Kidney (tissue), 14 donors: Measurements from ENCODE around the gene WASL. TPM values are rescaled to one million over a fixed set of nuclear protein-coding genes. Genes with fewer than 3 reads are reported as not detected.
A peak's percentile ranks its signal among the peaks of the same experiment; 100 is the strongest.

ENCODE experiments used
- DNase-seq, 5 donors: peaks; one replicate each; pipeline ENCODE4 v3.0.0-alpha.2; 2013 to 2020
- FAIRE-seq: peaks from 2 replicates; lab custom pipeline; 2012; peaks lifted over from hg19 to GRCh38; lab: Jason Lieb, UNC
- H3K27ac ChIP-seq, 2 donors: one replicate each; pipeline ENCODE4 v1.7.0; 2013; ENCODE audit warnings: low read depth in 2 of 2, low read length in 2 of 2, inconsistent platforms in 1 of 2
- H3K27me3 ChIP-seq: one replicate; pipeline ENCODE4 v1.7.1; 2013; ENCODE audit warnings: low read length, inconsistent platforms; ENCODE audit not compliant: control insufficient read depth, insufficient read depth
- H3K36me3 ChIP-seq, 3 donors: one replicate each; pipeline versions ENCODE4 v1.7.0 to v1.7.1; 2013; ENCODE audit warnings: low read length in 3 of 3, control low read depth in 1 of 3, inconsistent platforms in 1 of 3; ENCODE audit not compliant: insufficient read depth in 3 of 3, control insufficient read depth in 2 of 3
- H3K4me1 ChIP-seq, 3 donors: one replicate each; pipeline versions ENCODE4 v1.7.0 to v1.7.1; 2013; ENCODE audit warnings: low read length in 3 of 3, inconsistent platforms in 1 of 3, low read depth in 1 of 3; ENCODE audit not compliant: control insufficient read depth in 2 of 3, insufficient read depth in 2 of 3
- H3K4me3 ChIP-seq, 3 donors: one replicate each; pipeline versions ENCODE4 v1.7.0 to v1.8.1; 2013; ENCODE audit warnings: low read length in 3 of 3, control low read depth in 1 of 3, inconsistent platforms in 1 of 3
- H3K9ac ChIP-seq, 3 donors: one replicate each; pipeline versions ENCODE4 v1.7.0 to v1.7.1; 2013; ENCODE audit warnings: low read length in 3 of 3, control low read depth in 1 of 3, inconsistent platforms in 1 of 3
- H3K9me3 ChIP-seq, 3 donors: one replicate each; pipeline versions ENCODE4 v1.7.0 to v1.7.1; 2013; ENCODE audit warnings: low read length in 3 of 3, control low read depth in 1 of 3, inconsistent platforms in 1 of 3; ENCODE audit not compliant: control insufficient read depth in 2 of 3, insufficient read depth in 1 of 3
- CTCF ChIP-seq: IDR thresholded peaks from 3 replicates; pipeline ENCODE4 v1.5.1; 2012; ENCODE audit warnings: mild to moderate bottlenecking, moderate library complexity, borderline replicate concordance; ENCODE audit not compliant: insufficient read depth; ENCODE audit errors: extremely low read depth
- intact Hi-C: fragments of 100-400 bp; cut with DNase I; formaldehyde crosslinking; loops from one replicate; pipeline ENCODE4 v1.11.1; 2022
- polyA plus RNA-seq: library from polyadenylated mRNA; stranded (reverse); fragments of 350-450 nt; fragmentation: Illumina TruSeq; extraction: RNeasy Lipid Tissue Mini Kit (QIAGEN cat#74804); gene quantifications from one replicate; pipeline ENCODE4 v1.2.3, GENCODE V29; 2014; ENCODE audit warnings: low read depth, low replicate concordance; ENCODE audit not compliant: insufficient read depth
- total RNA-seq: library from RNA; stranded (reverse); fragmentation: NEBNext Ultra II Directional; extraction: Animal tissue kit (Norgen Biotek cat#: 25700); gene quantifications from one replicate; pipeline ENCODE4 v1.2.1, GENCODE V29; 2021
- donor health status: control.
- donor health status: control.
- donor health status: control.
- donor health status: control.
- donor health status: control.
- donor health status: DM: yes; HTN: yes; CAD: no.
- donor health status: Normal renal cell carcinoma (clear cell type).

WASL gene
- total and polyA plus RNA-seq, 2 donors from 2014 or later, result 28.7 to 50.4 TPM

GRCh38 chr7:123749537-123749857 lies 694 bp upstream of the WASL start:
- DNase-seq (no peak), FAIRE-seq (no peak)
- peak overlapping the region; percentile 67 to 80 (median 68) for H3K9ac ChIP-seq
- TF ChIP-seq CTCF, result peak; percentile 5
- peak overlapping the region; percentile 96 to 97 for H3K27ac ChIP-seq
- intact Hi-C loops, result no loop called here
- H3K9me3 ChIP-seq, result no peaks in the 10 kb centered on the region
- H3K4me3 ChIP-seq, result peak overlapping the region; percentile 78 to 91 (median 84)
- H3K4me1 ChIP-seq, result peaks cover 0 to 12% (median 6%) of the 10 kb centered on the region in 3 donors
- no peaks in the 10 kb centered on the region for H3K27me3 ChIP-seq
- H3K36me3 ChIP-seq, result no peaks in the 10 kb centered on the region

- intact Hi-C loops, result no loop called here
- no peaks in the 10 kb centered on the region for H3K9me3 ChIP-seq
- H3K27ac ChIP-seq, result peak overlapping the region; percentile 96 to 97
- H3K4me1 ChIP-seq, result peaks cover 0 to 12% (median 6%) of the 10 kb centered on the region in 3 donors
- DNase-seq (peak in 4 of 5 donors; percentile 56 to 79 (median 60)), FAIRE-seq (no peak)
- no peaks in the 10 kb centered on the region for H3K27me3 ChIP-seq
- H3K36me3 ChIP-seq, result no peaks in the 10 kb centered on the region
- TF ChIP-seq CTCF, result no peak
- peak overlapping the region; percentile 91 to 95 (median 93) for H3K4me3 ChIP-seq
- peak overlapping the region; percentile 92 to 94 (median 92) for H3K9ac ChIP-seq
Measured at GRCh38 chr7:123748171-123748733, 551 bp downstream of the WASL start.

- no peak for TF ChIP-seq CTCF
- Histone ChIP-seq H3K36me3 (no peaks in the 10 kb centered on the region), H3K27me3 (no peaks in the 10 kb centered on the region), H3K9ac (peak overlapping the region; percentile 88 to 92 (median 91)), H3K4me3 (peak overlapping the region; percentile 91 to 95 (median 93)), H3K9me3 (no peaks in the 10 kb centered on the region), H3K4me1 (peaks cover 0 to 12% (median 6%) of the 10 kb centered on the region in 3 donors), H3K27ac (peak overlapping the region; percentile 96 to 97)
- intact Hi-C loops, result no loop called here
- FAIRE-seq (no peak), DNase-seq (peak; percentile 63 to 93 (median 83))
Measured at GRCh38 chr7:123747620-123748141, 1.1 kb downstream of the WASL start.
